GM12864 (cell line): ENCODE data around the gene EHBP1.

ENCODE experiments used
- DNase-seq: peaks from one replicate; pipeline ENCODE4 v3.0.0-alpha.2; 2011; ENCODE audit warnings: low read depth
- H3K4me3 ChIP-seq: 2 replicates; pipeline ENCODE4 v1.5.1; 2011; ENCODE audit warnings: mild to moderate bottlenecking, low read depth, low read length, control low read depth
- TF ChIP-seq, protein P1 (sequence below): IDR thresholded peaks from 2 replicates; pipeline ENCODE4 v1.5.1; 2011; ENCODE audit warnings: low read depth, mild to moderate bottlenecking, moderate library complexity, low read length, control low read depth, inconsistent platforms; ENCODE audit errors: missing control alignments

Gene EHBP1

DNA sequence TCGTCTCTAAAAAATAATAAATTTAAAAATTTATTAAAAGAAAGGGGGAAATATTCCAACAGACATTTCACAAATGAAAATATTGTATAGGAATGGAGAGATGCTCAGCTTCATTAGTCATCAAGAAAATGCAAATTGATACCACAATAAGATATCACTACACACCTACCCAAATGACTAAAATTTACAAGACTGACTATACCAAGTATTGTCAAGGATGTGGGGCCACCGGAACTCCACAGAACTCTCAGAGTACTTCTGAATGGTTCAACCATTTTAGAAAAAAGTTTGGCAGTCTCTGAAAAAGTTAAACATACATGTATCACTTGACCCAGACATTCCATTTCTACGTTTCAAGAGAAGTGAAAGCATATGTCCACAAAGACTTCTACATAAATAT is 163.4 kb downstream of the EHBP1 start:
- H3K4me3 ChIP-seq, result no peak overlapping the region
- TF ChIP-seq, protein P1, sequence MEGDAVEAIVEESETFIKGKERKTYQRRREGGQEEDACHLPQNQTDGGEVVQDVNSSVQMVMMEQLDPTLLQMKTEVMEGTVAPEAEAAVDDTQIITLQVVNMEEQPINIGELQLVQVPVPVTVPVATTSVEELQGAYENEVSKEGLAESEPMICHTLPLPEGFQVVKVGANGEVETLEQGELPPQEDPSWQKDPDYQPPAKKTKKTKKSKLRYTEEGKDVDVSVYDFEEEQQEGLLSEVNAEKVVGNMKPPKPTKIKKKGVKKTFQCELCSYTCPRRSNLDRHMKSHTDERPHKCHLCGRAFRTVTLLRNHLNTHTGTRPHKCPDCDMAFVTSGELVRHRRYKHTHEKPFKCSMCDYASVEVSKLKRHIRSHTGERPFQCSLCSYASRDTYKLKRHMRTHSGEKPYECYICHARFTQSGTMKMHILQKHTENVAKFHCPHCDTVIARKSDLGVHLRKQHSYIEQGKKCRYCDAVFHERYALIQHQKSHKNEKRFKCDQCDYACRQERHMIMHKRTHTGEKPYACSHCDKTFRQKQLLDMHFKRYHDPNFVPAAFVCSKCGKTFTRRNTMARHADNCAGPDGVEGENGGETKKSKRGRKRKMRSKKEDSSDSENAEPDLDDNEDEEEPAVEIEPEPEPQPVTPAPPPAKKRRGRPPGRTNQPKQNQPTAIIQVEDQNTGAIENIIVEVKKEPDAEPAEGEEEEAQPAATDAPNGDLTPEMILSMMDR, result no peak
- DNase-seq, result no peak

DNA sequence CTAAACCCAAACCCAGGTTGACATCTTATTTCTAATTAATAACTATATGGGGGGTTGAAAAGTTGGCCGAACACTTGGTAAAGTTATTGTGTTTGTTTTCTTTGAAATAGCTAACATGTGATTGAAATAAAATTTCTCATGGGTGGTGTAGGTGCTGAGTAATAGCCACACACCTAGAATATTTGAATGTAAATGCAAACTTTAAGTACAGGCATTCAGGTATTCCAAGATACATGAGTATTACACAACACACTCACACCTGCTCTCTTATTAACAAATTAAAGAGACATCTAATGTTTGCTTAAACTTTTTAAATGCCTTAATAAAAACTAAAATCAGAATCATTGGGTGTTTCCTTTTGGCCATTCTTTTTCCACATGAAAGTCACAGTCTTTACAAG is 165.5 kb downstream of the EHBP1 start:
- TF ChIP-seq, protein P1, result no peak
- no peak overlapping the region for H3K4me3 ChIP-seq
- DNase-seq, result no peak

DNA sequence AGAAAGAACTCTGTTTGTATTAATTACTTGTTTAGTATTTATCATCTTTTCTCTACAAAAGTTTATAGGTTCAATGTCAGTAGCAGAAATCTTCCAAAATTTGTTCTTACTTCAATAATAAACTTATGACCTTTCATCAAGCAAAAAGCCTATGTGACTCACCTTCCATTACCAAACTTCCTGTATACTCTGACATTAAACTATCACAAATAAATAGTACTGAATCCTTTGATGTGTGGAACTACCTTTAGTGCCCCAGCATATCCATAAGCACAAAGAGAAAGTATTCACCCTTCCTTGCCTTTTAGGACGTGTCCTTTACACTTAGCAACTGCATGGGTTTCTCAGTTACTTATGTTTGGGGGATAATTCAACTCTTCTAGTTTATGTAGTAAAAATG is 166.0 kb downstream of the EHBP1 start:
- no peak for DNase-seq
- TF ChIP-seq, protein P1, result no peak
- H3K4me3 ChIP-seq, result no peak overlapping the region

DNA sequence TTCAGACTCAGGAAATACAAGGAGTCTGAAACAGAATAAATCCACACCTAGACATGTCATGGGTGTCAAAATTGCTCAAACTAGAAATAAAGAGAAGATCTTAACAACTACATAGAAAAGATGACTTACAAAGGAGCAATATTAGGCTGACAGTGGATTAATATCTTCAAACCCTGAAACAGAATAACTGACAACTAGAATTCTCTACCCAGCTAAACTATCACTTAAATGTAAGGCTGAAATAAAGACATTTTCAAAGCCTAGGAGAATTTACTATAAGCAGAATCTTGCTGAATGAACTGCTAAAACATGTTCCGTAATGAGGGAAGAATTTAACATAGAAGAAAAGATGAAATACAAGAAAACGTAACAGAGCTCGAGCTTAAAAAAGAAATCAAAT is 168.1 kb downstream of the EHBP1 start:
- DNase-seq, result no peak
- TF ChIP-seq, protein P1, result no peak

DNA sequence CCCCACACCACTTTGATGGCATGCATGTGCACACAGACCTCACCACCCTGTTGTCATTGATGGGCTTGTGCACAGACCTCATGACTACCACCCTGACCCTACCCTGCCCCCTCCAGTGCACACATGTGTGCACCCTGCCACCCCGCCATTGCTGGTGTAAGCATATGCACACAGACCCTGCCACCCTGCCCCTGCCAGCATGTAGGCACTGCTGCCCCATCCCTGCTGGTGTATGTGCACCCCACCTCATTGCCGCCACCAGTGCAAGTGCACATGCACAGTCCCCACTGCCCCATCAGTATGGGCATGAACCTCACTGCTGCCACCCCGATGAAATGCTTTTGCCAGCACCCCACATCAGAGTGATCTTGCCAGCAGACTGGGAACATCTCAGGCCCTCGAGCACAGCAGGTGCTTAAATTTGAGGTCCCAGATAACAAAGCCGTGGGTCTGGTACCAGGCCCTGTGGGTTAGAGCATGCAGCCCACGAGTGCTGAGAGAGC is 169.4 kb downstream of the EHBP1 start:
- TF ChIP-seq, protein P1, result no peak
- DNase-seq, result no peak
- no peak overlapping the region for H3K4me3 ChIP-seq

More for the DNA sequence above, 168.1 kb downstream of the EHBP1 start:
- H3K4me3 ChIP-seq, result no peak overlapping the region

DNA sequence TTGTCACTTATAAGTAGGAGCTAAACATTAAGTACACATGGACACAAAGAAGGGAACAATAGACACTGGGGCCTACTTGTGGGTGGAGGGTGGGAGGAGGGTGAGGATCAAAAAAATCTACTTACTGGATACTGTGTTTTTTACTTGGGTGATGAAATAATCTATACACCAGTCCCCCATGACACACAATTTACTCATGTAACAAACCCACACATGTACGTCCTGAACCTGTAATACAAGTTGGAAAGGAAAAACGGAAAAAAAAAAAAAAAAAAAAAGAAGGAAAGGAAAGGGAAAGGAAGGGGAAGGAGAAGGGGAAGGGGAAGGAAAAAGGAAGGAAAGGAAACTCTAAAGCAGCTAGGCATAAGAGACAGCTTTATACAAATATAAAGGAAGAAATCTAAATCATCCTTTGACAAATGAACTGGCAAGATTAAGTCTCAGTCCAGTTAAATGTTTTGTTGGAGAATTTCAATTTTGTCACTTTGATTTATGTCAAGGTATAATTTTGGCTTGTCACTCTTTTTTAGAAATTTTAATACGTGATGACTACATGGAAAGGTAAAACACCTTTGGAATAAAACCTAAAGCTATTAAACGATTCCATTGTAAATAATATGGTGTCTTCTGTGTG is 175.8 kb downstream of the EHBP1 start:
- H3K4me3 ChIP-seq, result no peak overlapping the region
- TF ChIP-seq, protein P1, result no peak
- no peak for DNase-seq

DNA sequence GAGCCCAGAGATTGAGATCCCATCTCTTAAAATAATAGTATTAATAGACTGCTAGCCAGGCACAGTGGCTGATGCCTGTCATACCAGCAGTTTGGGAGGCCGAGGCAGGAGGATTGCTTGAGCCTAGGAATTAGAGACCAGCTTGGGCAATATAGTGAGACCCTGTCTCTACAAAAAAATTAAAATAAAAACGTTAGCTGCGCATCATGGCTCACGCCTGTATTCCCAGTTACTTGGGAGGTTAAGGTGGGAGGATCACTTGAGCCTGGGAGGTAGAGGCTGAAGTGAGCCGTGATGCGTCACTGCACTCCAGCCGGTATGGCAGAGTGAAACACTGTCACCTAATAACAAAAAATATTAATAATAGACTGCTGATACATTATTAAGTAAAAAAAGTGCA is 178.1 kb downstream of the EHBP1 start:
- DNase-seq, result no peak
- no peak overlapping the region for H3K4me3 ChIP-seq

More for the DNA sequence above, 178.1 kb downstream of the EHBP1 start:
- TF ChIP-seq, protein P1, result no peak
